K562 (cell line): ENCODE data around the gene CST4.

Experiments
- CBX3 ChIP-seq, 2 experiments: IDR thresholded peaks; 1 replicate in 1 of 2; 2 replicates in 1 of 2; pipeline ENCODE4 v1.6.1; 2012; ENCODE audit warnings: inconsistent platforms in 2 of 2, low read length in 2 of 2, borderline replicate concordance in 1 of 2, control low read depth in 1 of 2
- CBX8 ChIP-seq: fragments of 200-600 bp; sonication (generic); IDR thresholded peaks from 2 replicates; pipeline ENCODE4 v1.6.1; 2012; ENCODE audit warnings: borderline replicate concordance, mixed run types, low read depth, mild to moderate bottlenecking, moderate library complexity, mixed read lengths, low read length, control low read depth, inconsistent platforms; ENCODE audit not compliant: poor library complexity, severe bottlenecking; ENCODE audit errors: extremely low read depth
- CTCF ChIP-seq, 3 experiments: IDR thresholded peaks in 2 of 3; conservative IDR thresholded peaks in 1 of 3; 2 replicates each; pipeline ENCODE4 v1.5.1; 2011 to 2012; ENCODE audit warnings: low read length in 3 of 3, mild to moderate bottlenecking in 3 of 3, control low read depth in 2 of 3, improper control_type of control experiment in 1 of 3, inconsistent platforms in 1 of 3, low read depth in 1 of 3, mixed read lengths in 1 of 3, moderate library complexity in 1 of 3; ENCODE audit not compliant: insufficient read depth in 2 of 3
- E4F1 ChIP-seq: fragments of 250-450 bp; sonication (Bioruptor Pico); IDR thresholded peaks from 2 replicates; pipeline ENCODE4 v1.5.0; 2021; ENCODE audit warnings: mild to moderate bottlenecking, borderline replicate concordance
- NFXL1 ChIP-seq: fragments of 450-650 bp; formaldehyde crosslinking; IDR thresholded peaks from 2 replicates; pipeline ENCODE4 v1.4.0; 2021; ENCODE audit warnings: mild to moderate bottlenecking
- RFX5 ChIP-seq: IDR thresholded peaks from 2 replicates; pipeline ENCODE4 v1.6.1; 2011; ENCODE audit warnings: low read depth, mild to moderate bottlenecking, improper control_type of control experiment, low read length
- TBP ChIP-seq: optimal IDR thresholded peaks from 2 replicates; pipeline ENCODE3; 2011; ENCODE audit warnings: low read depth, low read length, improper control_type of control experiment
- UBTF ChIP-seq, 2 experiments: IDR thresholded peaks; 2 replicates each; pipeline ENCODE4 v1.6.1; 2012; ENCODE audit warnings: improper control_type of control experiment in 2 of 2, low read depth in 2 of 2, low read length in 2 of 2, borderline replicate concordance in 1 of 2
- ZBTB17 ChIP-seq: fragments of 450-650 bp; formaldehyde crosslinking; IDR thresholded peaks from 2 replicates; pipeline ENCODE4 v1.4.0; 2020; ENCODE audit warnings: mild to moderate bottlenecking
- TF ChIP-seq, protein P1 (sequence below): sonication (generic); formaldehyde crosslinking; IDR thresholded peaks from 2 replicates; pipeline ENCODE4 v1.8.0; 2022; ENCODE audit warnings: mild to moderate bottlenecking, missing genetic modification reagents, borderline replicate concordance

GRCh38 chr20:23652371-23652770, 36.5 kb downstream of the CST4 start:
- TF ChIP-seq UBTF (IDR thresholded peaks at IDR 0.05; ENCODE audit: borderline replicate concordance in 1 of 2, low read depth in 2 of 2, low read length in 2 of 2) (no peak), CTCF (IDR thresholded peaks at IDR 0.05 in 2 of 3, conservative IDR thresholded peaks at IDR 0.05 in 1 of 3; ENCODE audit: insufficient read depth in 2 of 3, low read depth in 1 of 3, low read length in 3 of 3) (no peak), E4F1 (CRISPR knock-in tag) (no peak), RFX5 (no peak), TBP (no peak), ZBTB17 (CRISPR knock-in tag) (no peak), CBX3 (IDR thresholded peaks at IDR 0.05; ENCODE audit: borderline replicate concordance in 1 of 2, low read length in 2 of 2) (no peak), CBX8 (no peak), NFXL1 (CRISPR knock-in tag) (no peak)
- TF ChIP-seq, protein P1, sequence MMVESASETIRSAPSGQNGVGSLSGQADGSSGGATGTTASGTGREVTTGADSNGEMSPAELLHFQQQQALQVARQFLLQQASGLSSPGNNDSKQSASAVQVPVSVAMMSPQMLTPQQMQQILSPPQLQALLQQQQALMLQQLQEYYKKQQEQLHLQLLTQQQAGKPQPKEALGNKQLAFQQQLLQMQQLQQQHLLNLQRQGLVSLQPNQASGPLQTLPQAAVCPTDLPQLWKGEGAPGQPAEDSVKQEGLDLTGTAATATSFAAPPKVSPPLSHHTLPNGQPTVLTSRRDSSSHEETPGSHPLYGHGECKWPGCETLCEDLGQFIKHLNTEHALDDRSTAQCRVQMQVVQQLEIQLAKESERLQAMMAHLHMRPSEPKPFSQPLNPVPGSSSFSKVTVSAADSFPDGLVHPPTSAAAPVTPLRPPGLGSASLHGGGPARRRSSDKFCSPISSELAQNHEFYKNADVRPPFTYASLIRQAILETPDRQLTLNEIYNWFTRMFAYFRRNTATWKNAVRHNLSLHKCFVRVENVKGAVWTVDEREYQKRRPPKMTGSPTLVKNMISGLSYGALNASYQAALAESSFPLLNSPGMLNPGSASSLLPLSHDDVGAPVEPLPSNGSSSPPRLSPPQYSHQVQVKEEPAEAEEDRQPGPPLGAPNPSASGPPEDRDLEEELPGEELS (CRISPR knock-in tag), result no peak
